GM21723 (cell line): ENCODE results near the gene FAM89B.

Experiments
- ATAC-seq: cut with Tn5 transposase; IDR thresholded peaks from one replicate; pipeline ENCODE4 v1.9.1; 2021; ENCODE audit warnings: mild to moderate bottlenecking, moderate library complexity; ENCODE audit not compliant: unreplicated experiment

The FAM89B gene

GRCh38 chr11:65586676-65587075 lies 14.3 kb downstream of the FAM89B start:
- ATAC-seq = no peak

GRCh38 chr11:65588199-65589054 lies 16.1 kb downstream of the FAM89B start:
- ATAC-seq = peak; percentile 69

- ATAC-seq = no peak
Observed at GRCh38 chr11:65589444-65590239, 17.3 kb downstream of the FAM89B start.

- no peak for ATAC-seq
Observed at GRCh38 chr11:65590240-65590738, 18.0 kb downstream of the FAM89B start.

- no peak for ATAC-seq
Observed at GRCh38 chr11:65591939-65592857, 19.9 kb downstream of the FAM89B start.

GRCh38 chr11:65592858-65593517 lies 20.6 kb downstream of the FAM89B start:
- no peak for ATAC-seq

- no peak for ATAC-seq
Observed at GRCh38 chr11:65593518-65594414, 21.4 kb downstream of the FAM89B start.

- ATAC-seq = no peak
Observed at GRCh38 chr11:65595131-65595530, 22.8 kb downstream of the FAM89B start.

- ATAC-seq = no peak
Observed at GRCh38 chr11:65595543-65596281, 23.4 kb downstream of the FAM89B start, which contains the start of gene KCNK7. TSS of gene KCNK7 (minus strand) at chr11:65595800. CDS start at chr11:65595772, 28 bp downstream.

- no peak for ATAC-seq
Observed at GRCh38 chr11:65596520-65596919, 24.2 kb downstream of the FAM89B start.

GRCh38 chr11:65598258-65598699 lies 25.9 kb downstream of the FAM89B start:
- no peak for ATAC-seq

- no peak for ATAC-seq
Observed at GRCh38 chr11:65599216-65599954, 27.0 kb downstream of the FAM89B start.

- ATAC-seq = no peak
Observed at GRCh38 chr11:65599955-65600246, 27.6 kb downstream of the FAM89B start.

GRCh38 chr11:65604258-65604657 lies 31.9 kb downstream of the FAM89B start:
- no peak for ATAC-seq

GRCh38 chr11:65606876-65607613 lies 34.7 kb downstream of the FAM89B start:
- no peak for ATAC-seq

GRCh38 chr11:65607614-65608426 lies 35.5 kb downstream of the FAM89B start:
- no peak for ATAC-seq
